GM12878 (cell line): ENCODE results near the gene TLE3. TPM values are rescaled to one million over a fixed set of nuclear protein-coding genes. Genes with fewer than 3 reads are reported as not detected.

Experiments
- ATAC-seq: fragments of 200-7000 bp; cut with Tn5 transposase; 3 replicates; pipeline ENCODE4 v1.9.1; 2020; ENCODE audit warnings: mild to moderate bottlenecking, moderate library complexity
- BruUV-seq: library from RNA; stranded (reverse); fragments of 400-500 nt; replicated peaks from 2 replicates; lab custom pipeline; 2021; lab: Mats Ljungman, UMichigan
- CTCF ChIA-PET: fragments of 300-600 bp; sonication (Branson Sonifier 250); formaldehyde crosslinking; extraction: SDS; loops from one replicate; lab custom pipeline; 2021; ENCODE audit warnings: inconsistent platforms; lab: Yijun Ruan, JAX
- POLR2A ChIA-PET: fragments of 350-600 bp; formaldehyde crosslinking; extraction: SDS; loops from one replicate; lab custom pipeline; 2021; ENCODE audit warnings: inconsistent platforms; lab: Charles Lee
- RAD21 ChIA-PET: fragments of 300-600 bp; sonication (Branson Sonifier 250); formaldehyde crosslinking; loops from one replicate; lab custom pipeline; 2023; ENCODE audit warnings: antibody characterized with exemption; ENCODE audit not compliant: unreplicated experiment; lab: Charles Lee
- SMC1A ChIA-PET: fragments of 300-600 bp; sonication (Branson Sonifier 250); formaldehyde crosslinking; loops from one replicate; lab custom pipeline; 2023; ENCODE audit not compliant: unreplicated experiment, uncharacterized antibody; lab: Charles Lee
- DNase-seq: peaks from one replicate; pipeline ENCODE4 v3.0.0-alpha.2; 2011; ENCODE audit warnings: low read depth, low spot score
- FAIRE-seq: peaks from 3 replicates; lab custom pipeline; 2011; peaks lifted over from hg19 to GRCh38; lab: Jason Lieb, UNC
- H2AFZ ChIP-seq: 2 replicates; pipeline ENCODE4 v1.6.0; 2011; ENCODE audit warnings: low read depth, low read length, control low read depth; ENCODE audit not compliant: control insufficient read depth
- H3K27ac ChIP-seq: 2 replicates; pipeline ENCODE4 v1.5.1; 2011; ENCODE audit warnings: control low read depth; ENCODE audit not compliant: control insufficient read depth, insufficient read depth
- H3K27me3 ChIP-seq, 2 experiments: replicated peaks in 1 of 2; 2 replicates each; pipeline versions ENCODE4 v1.6.0 to v1.6.1; 2011; ENCODE audit warnings: low read length in 1 of 2; ENCODE audit not compliant: control insufficient read depth in 2 of 2, insufficient read depth in 2 of 2
- H3K36me3 ChIP-seq, 2 experiments: 2 replicates each; pipeline ENCODE4 v1.5.1; 2011; ENCODE audit warnings: low read length in 1 of 2; ENCODE audit not compliant: control insufficient read depth in 2 of 2, insufficient read depth in 2 of 2
- H3K4me1 ChIP-seq: 2 replicates; pipeline ENCODE4 v1.6.1; 2011; ENCODE audit warnings: mild to moderate bottlenecking, low read length, moderate library complexity, mixed read lengths; ENCODE audit not compliant: control insufficient read depth, insufficient read depth
- H3K4me2 ChIP-seq: 2 replicates; pipeline ENCODE4 v1.6.0; 2011; ENCODE audit warnings: control low read depth; ENCODE audit not compliant: control insufficient read depth, insufficient read depth
- H3K4me3 ChIP-seq: fragments of 200-600 bp; sonication (generic); 2 replicates; pipeline ENCODE4 v1.5.1; 2016
- H3K79me2 ChIP-seq: 2 replicates; pipeline ENCODE4 v1.6.0; 2011; ENCODE audit warnings: low read length; ENCODE audit not compliant: control insufficient read depth, insufficient read depth
- H3K9ac ChIP-seq: 2 replicates; pipeline ENCODE4 v1.8.0; 2011; ENCODE audit warnings: low read length, control low read depth, mixed read lengths; ENCODE audit not compliant: control insufficient read depth, insufficient read depth
- H3K9me3 ChIP-seq: replicated peaks from 3 replicates; pipeline ENCODE4 v1.5.1; 2011; ENCODE audit warnings: mild to moderate bottlenecking, low read length; ENCODE audit not compliant: control insufficient read depth, insufficient read depth
- H4K20me1 ChIP-seq: 2 replicates; pipeline ENCODE4 v1.6.0; 2011; ENCODE audit not compliant: control insufficient read depth, insufficient read depth
- EGR1 ChIP-seq, 2 experiments: IDR thresholded peaks; 1 replicate in 1 of 2; 2 replicates in 1 of 2; pipeline ENCODE4 v1.6.1; 2011 to 2012; ENCODE audit warnings: low read depth in 2 of 2, low read length in 2 of 2, borderline replicate concordance in 1 of 2, mild to moderate bottlenecking in 1 of 2, moderate library complexity in 1 of 2
- FOS ChIP-seq: IDR thresholded peaks from 3 replicates; pipeline ENCODE4 v1.6.1; 2011; ENCODE audit warnings: borderline replicate concordance; ENCODE audit not compliant: insufficient read length; ENCODE audit errors: extremely low read depth
- IRF3 ChIP-seq: fragments of 450-650 bp; IDR thresholded peaks from 2 replicates; pipeline ENCODE4 v1.6.1; 2014; ENCODE audit warnings: mild to moderate bottlenecking
- NRF1 ChIP-seq: conservative IDR thresholded peaks from 2 replicates; pipeline ENCODE4 v1.6.1; 2011; ENCODE audit warnings: mild to moderate bottlenecking, low read depth, low read length, improper control_type of control experiment
- POLR2A ChIP-seq: IDR thresholded peaks from 2 replicates; pipeline ENCODE4 v1.6.1; 2011; ENCODE audit warnings: low read depth, mild to moderate bottlenecking, low read length
- SPI1 ChIP-seq: IDR thresholded peaks from 2 replicates; pipeline ENCODE4 v1.6.1; 2011; ENCODE audit warnings: low read depth, mild to moderate bottlenecking, low read length, moderate library complexity, borderline replicate concordance; ENCODE audit not compliant: insufficient read depth
- STAT3 ChIP-seq: IDR thresholded peaks from 2 replicates; pipeline ENCODE4 v1.6.1; 2011; ENCODE audit warnings: low read depth, low read length, improper control_type of control experiment
- WGBS: methylation state at CpG from one replicate; pipeline ENCODE4 v1.1.6; 2016; ENCODE audit warnings: low lambda C conversion rate; ENCODE audit not compliant: insufficient replicate concordance, insufficient coverage; ENCODE audit errors: missing lambda C conversion rate; 5-methylcytosine and 5-hydroxymethylcytosine counted together
- in situ Hi-C: fragments of 300-500 bp; cut with MboI; formaldehyde crosslinking; loops from 9 replicates; pipeline ENCODE4 v1.14.3; 2018; ENCODE audit warnings: mixed read lengths
- intact Hi-C: fragments of 100-400 bp; cut with micrococcal nuclease; formaldehyde crosslinking; loops from one replicate; pipeline ENCODE4 v1.14.2; 2022; ENCODE audit not compliant: unreplicated experiment
- polyA plus RNA-seq, 11 experiments: library from polyadenylated mRNA; depleted of rRNA in 4 of 11; unstranded in 6 of 11; stranded (reverse) in 5 of 11; fragments of >200 nt; fragmentation: Nextera tagmentation in 4 of 11; fragmentation: Illumina TruSeq in 1 of 11; extraction: Ambion mirVana in 4 of 11; extraction: Trizol in 1 of 11; gene quantifications; 1 replicate in 1 of 11; 2 replicates in 10 of 11; pipeline versions ENCODE4 v1.2.1 to v1.2.3, GENCODE V29; 2011 to 2016; ENCODE audit warnings: inconsistent platforms in 2 of 11, missing spikeins in 2 of 11, low read depth in 1 of 11
- total RNA-seq, 4 experiments: library from RNA; depleted of rRNA in 3 of 4; stranded (reverse); fragments of >200 nt in 3 of 4; fragmentation: Illumina TruSeq in 1 of 4; extraction: Trizol in 1 of 4; gene quantifications; 2 replicates each; pipeline versions ENCODE4 v1.2.1 to v1.2.3, GENCODE V29; 2013 to 2021
- TF ChIP-seq, protein P1 (sequence below): IDR thresholded peaks from 2 replicates; pipeline ENCODE4 v1.6.1; 2012; ENCODE audit warnings: low read depth, low read length, improper control_type of control experiment
- TF ChIP-seq, protein P2 (sequence below): fragments of 150-350 bp; IDR thresholded peaks from 2 replicates; pipeline ENCODE4 v1.6.1; 2016; ENCODE audit warnings: low read depth, low read length

Gene TLE3
- total and polyA plus RNA-seq, 10 of the 15 experiments (the other 5 are each of a cell fraction or from before 2014, with no cell fraction given) = 1.2 to 65.5 (median 9.7) TPM

- ATAC-seq = no peak
- intact Hi-C loops (no loop called here), in situ Hi-C loops (no loop called here)
- no peaks in the 10 kb centered on the region for H3K36me3 ChIP-seq
- no peak overlapping the region for H2AFZ ChIP-seq
- no TSS peak for BruUV-seq
- ChIA-PET POLR2A (no interaction called here), RAD21 (no interaction called here), SMC1A (no interaction called here), CTCF (interaction anchor here (1.1 kb wide), 1 partner anchor 15 kb away, joined by 4 read pairs; no protein-coding TSS in a partner anchor)
- H3K27me3 ChIP-seq = no peaks in the 10 kb centered on the region
- H3K4me1 ChIP-seq = peaks cover 10% of the 10 kb centered on the region
- no peak overlapping the region for H3K9ac ChIP-seq
- no peak for FAIRE-seq
- no peak overlapping the region for H3K4me3 ChIP-seq
- no peak for DNase-seq
- H3K9me3 ChIP-seq = peaks cover 5% of the 10 kb centered on the region
- no peak overlapping the region for H3K27ac ChIP-seq
- TF ChIP-seq EGR1 (IDR thresholded peaks at IDR 0.05; ENCODE audit: borderline replicate concordance in 1 of 2, low read depth in 2 of 2, low read length in 2 of 2) = no peak
- TF ChIP-seq POLR2A = no peak
- no peak for TF ChIP-seq FOS
- H3K4me2 ChIP-seq = no peak overlapping the region
- H3K79me2 ChIP-seq = no peaks in the 10 kb centered on the region
- WGBS = 71% methylated on average over 17 of the region's 17 CpGs
- no peaks in the 10 kb centered on the region for H4K20me1 ChIP-seq
These were observed 98.2 kb downstream of the TLE3 start for GRCh38 chr15:69999392-70000085.

GRCh38 chr15:69998541-69999391 is 99.0 kb downstream of the TLE3 start:
- Histone ChIP-seq H3K36me3 (no peaks in the 10 kb centered on the region), H3K27me3 (no peaks in the 10 kb centered on the region), H3K4me1 (peaks cover 16% of the 10 kb centered on the region), H3K9me3 (peaks cover 7% of the 10 kb centered on the region), H3K27ac (no peak overlapping the region), H4K20me1 (no peaks in the 10 kb centered on the region), H3K4me3 (no peak overlapping the region), H2AFZ (no peak overlapping the region), H3K4me2 (no peak overlapping the region), H3K9ac (no peak overlapping the region), H3K79me2 (no peaks in the 10 kb centered on the region)
- ChIA-PET RAD21 (no interaction called here), CTCF (no interaction called here), POLR2A (no interaction called here), SMC1A (no interaction called here)
- no peak for DNase-seq
- WGBS = 72% methylated on average over 15 of the region's 15 CpGs
- in situ Hi-C loops = no loop called here
- no TSS peak for BruUV-seq
- intact Hi-C loops = no loop called here
- FAIRE-seq = no peak
- no peak for ATAC-seq
- TF ChIP-seq NRF1 = no peak
- TF ChIP-seq, protein P1, sequence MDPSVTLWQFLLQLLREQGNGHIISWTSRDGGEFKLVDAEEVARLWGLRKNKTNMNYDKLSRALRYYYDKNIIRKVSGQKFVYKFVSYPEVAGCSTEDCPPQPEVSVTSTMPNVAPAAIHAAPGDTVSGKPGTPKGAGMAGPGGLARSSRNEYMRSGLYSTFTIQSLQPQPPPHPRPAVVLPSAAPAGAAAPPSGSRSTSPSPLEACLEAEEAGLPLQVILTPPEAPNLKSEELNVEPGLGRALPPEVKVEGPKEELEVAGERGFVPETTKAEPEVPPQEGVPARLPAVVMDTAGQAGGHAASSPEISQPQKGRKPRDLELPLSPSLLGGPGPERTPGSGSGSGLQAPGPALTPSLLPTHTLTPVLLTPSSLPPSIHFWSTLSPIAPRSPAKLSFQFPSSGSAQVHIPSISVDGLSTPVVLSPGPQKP = no peak
- TF ChIP-seq SPI1 = no peak
- TF ChIP-seq STAT3 = no peak
- no peak for TF ChIP-seq IRF3
- TF ChIP-seq, protein P2, sequence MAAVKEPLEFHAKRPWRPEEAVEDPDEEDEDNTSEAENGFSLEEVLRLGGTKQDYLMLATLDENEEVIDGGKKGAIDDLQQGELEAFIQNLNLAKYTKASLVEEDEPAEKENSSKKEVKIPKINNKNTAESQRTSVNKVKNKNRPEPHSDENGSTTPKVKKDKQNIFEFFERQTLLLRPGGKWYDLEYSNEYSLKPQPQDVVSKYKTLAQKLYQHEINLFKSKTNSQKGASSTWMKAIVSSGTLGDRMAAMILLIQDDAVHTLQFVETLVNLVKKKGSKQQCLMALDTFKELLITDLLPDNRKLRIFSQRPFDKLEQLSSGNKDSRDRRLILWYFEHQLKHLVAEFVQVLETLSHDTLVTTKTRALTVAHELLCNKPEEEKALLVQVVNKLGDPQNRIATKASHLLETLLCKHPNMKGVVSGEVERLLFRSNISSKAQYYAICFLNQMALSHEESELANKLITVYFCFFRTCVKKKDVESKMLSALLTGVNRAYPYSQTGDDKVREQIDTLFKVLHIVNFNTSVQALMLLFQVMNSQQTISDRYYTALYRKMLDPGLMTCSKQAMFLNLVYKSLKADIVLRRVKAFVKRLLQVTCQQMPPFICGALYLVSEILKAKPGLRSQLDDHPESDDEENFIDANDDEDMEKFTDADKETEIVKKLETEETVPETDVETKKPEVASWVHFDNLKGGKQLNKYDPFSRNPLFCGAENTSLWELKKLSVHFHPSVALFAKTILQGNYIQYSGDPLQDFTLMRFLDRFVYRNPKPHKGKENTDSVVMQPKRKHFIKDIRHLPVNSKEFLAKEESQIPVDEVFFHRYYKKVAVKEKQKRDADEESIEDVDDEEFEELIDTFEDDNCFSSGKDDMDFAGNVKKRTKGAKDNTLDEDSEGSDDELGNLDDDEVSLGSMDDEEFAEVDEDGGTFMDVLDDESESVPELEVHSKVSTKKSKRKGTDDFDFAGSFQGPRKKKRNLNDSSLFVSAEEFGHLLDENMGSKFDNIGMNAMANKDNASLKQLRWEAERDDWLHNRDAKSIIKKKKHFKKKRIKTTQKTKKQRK = no peak
